Suprapubic skin (tissue), 4 donors: ENCODE results near the gene ANKRD13B.

ENCODE experiments used
- CTCF ChIP-seq, 2 donors: fragments of 200-600 bp in 1 of 2; fragments of 450-650 bp in 1 of 2; sonication (generic) in 1 of 2; IDR thresholded peaks; one replicate each; pipeline ENCODE4 v1.5.1; 2016 to 2019; ENCODE audit warnings: antibody characterized with exemption in 2 of 2, mild to moderate bottlenecking in 1 of 2, moderate library complexity in 1 of 2
- POLR2A ChIP-seq, 2 donors: fragments of 450-650 bp; IDR thresholded peaks; one replicate each; pipeline ENCODE4 v1.6.1; 2017; ENCODE audit warnings: antibody characterized with exemption in 2 of 2, mild to moderate bottlenecking in 2 of 2, moderate library complexity in 2 of 2
- POLR2AphosphoS5 ChIP-seq, 3 donors: sonication (generic); formaldehyde crosslinking; IDR thresholded peaks; one replicate each; pipeline ENCODE4 v1.6.1; 2017; ENCODE audit warnings: antibody characterized with exemption in 3 of 3

- TF ChIP-seq CTCF (IDR thresholded peaks at IDR 0.05) = peak; percentile 74 to 95
- TF ChIP-seq POLR2AphosphoS5 (IDR thresholded peaks at IDR 0.05) = no peak
- no peak for TF ChIP-seq POLR2A (IDR thresholded peaks at IDR 0.05)
Measured at GRCh38 chr17:29591737-29592608, 959 bp upstream of the ANKRD13B start.
